GM23248 (cell line): ENCODE measurements around the gene TNFRSF1B.

Source experiments
- EZH2 ChIP-seq: fragments of 200-600 bp; sonication (generic); IDR thresholded peaks from 2 replicates; pipeline ENCODE4 v1.6.1; 2018; ENCODE audit warnings: antibody characterized with exemption, mild to moderate bottlenecking; ENCODE audit not compliant: insufficient read depth, poor library complexity, severe bottlenecking
- EZH2phosphoT487 ChIP-seq: fragments of 200-600 bp; sonication (generic); IDR thresholded peaks from 2 replicates; pipeline ENCODE4 v1.6.1; 2018; ENCODE audit warnings: antibody characterized with exemption, moderate library complexity, mild to moderate bottlenecking, low read depth; ENCODE audit not compliant: insufficient read depth

- TF ChIP-seq EZH2 (no peak), EZH2phosphoT487 (no peak)
These were observed 6.9 kb downstream of the TNFRSF1B start for GRCh38 chr1:12173631-12174121.
